HepG2 (cell line): Measurements from ENCODE around the gene MAP3K20. TPM values are rescaled to one million over a fixed set of nuclear protein-coding genes. Genes with fewer than 3 reads are reported as not detected.

ENCODE experiments used
- ATAC-seq: fragments of 200-7000 bp; cut with Tn5 transposase; 3 replicates; pipeline ENCODE4 v1.9.1; 2020; ENCODE audit warnings: mild to moderate bottlenecking, moderate library complexity
- BruUV-seq: library from RNA; stranded (reverse); fragments of 400-500 nt; replicated peaks from 2 replicates; lab custom pipeline; 2021; lab: Mats Ljungman, UMichigan
- CTCF ChIA-PET: fragments of 300-600 bp; formaldehyde crosslinking; extraction: SDS; loops from one replicate; lab custom pipeline; 2021; ENCODE audit warnings: low total read pairs, inconsistent platforms, low intra/inter-chr PET ratio; lab: Yijun Ruan, JAX
- POLR2A ChIA-PET: fragments of 350-600 bp; sonication (Branson Sonifier 250); formaldehyde crosslinking; loops from one replicate; lab custom pipeline; 2020; ENCODE audit warnings: antibody characterized with exemption, inconsistent platforms; lab: Yijun Ruan, JAX
- DNase-seq: peaks from one replicate; pipeline ENCODE4 v3.0.0-alpha.2; 2015; ENCODE audit warnings: low spot score
- FAIRE-seq: peaks from 3 replicates; lab custom pipeline; 2011; peaks lifted over from hg19 to GRCh38; lab: Jason Lieb, UNC
- H2AFZ ChIP-seq: one replicate; pipeline ENCODE4 v1.6.1; 2011; ENCODE audit warnings: low read length, inconsistent platforms
- H3K27ac ChIP-seq: fragments of 300-600 bp; 3 replicates; pipeline ENCODE4 v1.8.0; 2011; ENCODE audit warnings: mixed run types, mild to moderate bottlenecking, mixed read lengths, low read length, inconsistent platforms; ENCODE audit not compliant: insufficient read depth; ENCODE audit errors: extremely low read length
- H3K27me3 ChIP-seq, 2 experiments: fragments of 200-600 bp in 1 of 2; 2 replicates in 1 of 2; 3 replicates in 1 of 2; pipeline versions ENCODE4 v1.6.0 to v1.8.0; 2011; ENCODE audit warnings: low read length in 2 of 2, mild to moderate bottlenecking in 2 of 2, moderate library complexity in 2 of 2, inconsistent platforms in 1 of 2; ENCODE audit not compliant: insufficient read depth in 2 of 2, control insufficient read depth in 1 of 2
- H3K36me3 ChIP-seq, 2 experiments: fragments of 200-600 bp in 1 of 2; replicated peaks in 1 of 2; 2 replicates in 1 of 2; 3 replicates in 1 of 2; pipeline versions ENCODE4 v1.5.1 to v1.8.0; 2011; ENCODE audit warnings: low read length in 2 of 2, inconsistent platforms in 1 of 2; ENCODE audit not compliant: insufficient read depth in 2 of 2, control insufficient read depth in 1 of 2
- H3K4me1 ChIP-seq: 2 replicates; pipeline ENCODE4 v1.5.1; 2012; ENCODE audit warnings: low read length, inconsistent platforms; ENCODE audit not compliant: insufficient read depth
- H3K4me2 ChIP-seq: 2 replicates; pipeline ENCODE4 v1.6.0; 2011; ENCODE audit warnings: low read depth, low read length, inconsistent platforms
- H3K4me3 ChIP-seq, 3 experiments: fragments of 200-600 bp in 1 of 3; sonication (generic), shearing (Covaris generic) in 1 of 3; replicated peaks in 1 of 3; 2 replicates each; pipeline ENCODE4 v1.5.1; 2011 to 2016; ENCODE audit warnings: low read length in 3 of 3, inconsistent platforms in 2 of 3, low read depth in 2 of 3, mild to moderate bottlenecking in 2 of 3, control low read depth in 1 of 3, mixed read lengths in 1 of 3; ENCODE audit not compliant: insufficient read depth in 1 of 3
- H3K79me2 ChIP-seq: one replicate; pipeline ENCODE4 v1.6.1; 2011; ENCODE audit warnings: low read length, inconsistent platforms; ENCODE audit not compliant: insufficient read depth
- H3K9ac ChIP-seq: 2 replicates; pipeline ENCODE4 v1.6.0; 2011; ENCODE audit warnings: mild to moderate bottlenecking, low read depth, low read length, inconsistent platforms; ENCODE audit not compliant: insufficient read depth
- H3K9me3 ChIP-seq: 2 replicates; pipeline ENCODE4 v1.5.1; 2012; ENCODE audit warnings: mild to moderate bottlenecking, low read length
- H4K20me1 ChIP-seq: 2 replicates; pipeline ENCODE4 v1.6.0; 2011; ENCODE audit warnings: inconsistent platforms, mild to moderate bottlenecking, low read length, moderate library complexity; ENCODE audit not compliant: insufficient read depth
- FOSL2 ChIP-seq: sonication (generic); formaldehyde crosslinking; IDR thresholded peaks from 2 replicates; pipeline ENCODE4 v1.4.0; 2020; ENCODE audit warnings: missing genetic modification reagents
- HDAC6 ChIP-seq: fragments of 200-600 bp; sonication (generic); IDR thresholded peaks from 2 replicates; pipeline ENCODE4 v1.7.0; 2017; ENCODE audit warnings: mild to moderate bottlenecking, antibody characterized with exemption, low read length, low read depth
- HNRNPL ChIP-seq: fragments of 200-400 bp; formaldehyde crosslinking; IDR thresholded peaks from 2 replicates; pipeline ENCODE4 v1.6.1; 2017; ENCODE audit warnings: mild to moderate bottlenecking, low read depth, low read length
- IKZF4 ChIP-seq: sonication (generic); formaldehyde crosslinking; IDR thresholded peaks from 2 replicates; pipeline ENCODE4 v1.5.1; 2020; ENCODE audit warnings: borderline replicate concordance, mild to moderate bottlenecking, low read depth, missing genetic modification reagents; ENCODE audit errors: not compliant biosample characterization
- NR2F6 ChIP-seq, 2 experiments: IDR thresholded peaks; 2 replicates each; pipeline ENCODE4 v1.6.1; 2016; ENCODE audit warnings: antibody characterized with exemption in 1 of 2, mild to moderate bottlenecking in 1 of 2
- POLR2A ChIP-seq, 2 experiments: IDR thresholded peaks; 2 replicates each; pipeline ENCODE4 v1.6.1; 2011; ENCODE audit warnings: low read depth in 2 of 2, low read length in 2 of 2, mild to moderate bottlenecking in 1 of 2, moderate library complexity in 1 of 2; ENCODE audit not compliant: insufficient read depth in 1 of 2
- SOX6 ChIP-seq, 2 experiments: fragments of 450-650 bp in 1 of 2; sonication (generic) in 1 of 2; formaldehyde crosslinking in 1 of 2; IDR thresholded peaks; 2 replicates each; pipeline versions ENCODE4 v1.4.0 to v1.6.1; 2017 to 2020; ENCODE audit warnings: antibody characterized with exemption in 1 of 2, mild to moderate bottlenecking in 1 of 2, missing genetic modification reagents in 1 of 2
- SRSF9 ChIP-seq: fragments of 200-400 bp; formaldehyde crosslinking; IDR thresholded peaks from 2 replicates; pipeline ENCODE4 v1.6.1; 2018; ENCODE audit warnings: borderline replicate concordance, mild to moderate bottlenecking, low read depth, low read length; ENCODE audit not compliant: insufficient read depth, poor library complexity, severe bottlenecking
- ZBTB7B ChIP-seq: sonication (generic); formaldehyde crosslinking; IDR thresholded peaks from 2 replicates; pipeline ENCODE4 v1.4.0; 2020; ENCODE audit warnings: missing genetic modification reagents
- ZNF205 ChIP-seq: IDR thresholded peaks from 2 replicates; pipeline ENCODE4 v1.6.1; 2018; ENCODE audit warnings: missing biosample characterization, missing genetic modification reagents
- ZNF251 ChIP-seq: sonication (generic); formaldehyde crosslinking; IDR thresholded peaks from 2 replicates; pipeline ENCODE4 v1.9.0; 2021; ENCODE audit warnings: mild to moderate bottlenecking, missing genetic modification reagents
- WGBS: methylation state at CpG from one replicate; pipeline ENCODE4 v1.1.6; 2017; ENCODE audit warnings: low lambda C conversion rate; 5-methylcytosine and 5-hydroxymethylcytosine counted together
- in situ Hi-C: cut with HindIII; loops from 2 replicates; pipeline ENCODE4 v1.10.0; 2017; ENCODE audit warnings: low pct_unique_long_range_greater_than_20kb; ENCODE audit not compliant: extremely low pct_ligation_motif_present
- intact Hi-C: fragments of 100-400 bp; cut with micrococcal nuclease; formaldehyde crosslinking; loops from one replicate; pipeline ENCODE4 v1.10.0; 2022; ENCODE audit not compliant: unreplicated experiment
- polyA plus RNA-seq, 8 experiments: library from polyadenylated mRNA; depleted of rRNA in 3 of 8; stranded (reverse) in 7 of 8; unstranded in 1 of 8; fragments of >200 nt; fragmentation: Illumina TruSeq in 4 of 8; extraction: Trizol in 4 of 8; gene quantifications; 2 replicates each; pipeline versions ENCODE4 v1.2.1 to v1.2.3, GENCODE V29; 2011 to 2016; ENCODE audit warnings: low read depth in 4 of 8, missing spikeins in 1 of 8, mixed read lengths in 1 of 8; ENCODE audit not compliant: insufficient read depth in 1 of 8
- total RNA-seq, 5 experiments: library from RNA; depleted of rRNA; stranded (reverse); fragments of >200 nt; fragmentation: Illumina TruSeq; extraction: Trizol; gene quantifications; 2 replicates each; pipeline ENCODE4 v1.2.3, GENCODE V29; 2016; ENCODE audit warnings: low read depth in 1 of 5

The MAP3K20 gene
- total and polyA plus RNA-seq, 2 of the 13 experiments (the other 11 are each of a cell fraction or from before 2014, with no cell fraction given): 5.2 to 13.5 TPM

- Histone ChIP-seq H4K20me1 (no peaks in the 10 kb centered on the region), H3K4me1 (no peaks in the 10 kb centered on the region), H3K4me2 (no peak overlapping the region), H3K4me3 (no peak overlapping the region), H2AFZ (no peak overlapping the region), H3K27ac (no peak overlapping the region), H3K79me2 (no peaks in the 10 kb centered on the region), H3K9ac (no peak overlapping the region), H3K36me3 (no peaks in the 10 kb centered on the region), H3K27me3 (peaks cover 2 to 17% of the 10 kb centered on the region in 2 experiments; a peak in 3 of 5 replicates), H3K9me3 (no peaks in the 10 kb centered on the region)
- no TSS peak for BruUV-seq
- no peak for ATAC-seq
- no peak for TF ChIP-seq SOX6 (IDR thresholded peaks at IDR 0.05)
- no peak for TF ChIP-seq SOX6 (CRISPR knock-in tag; IDR thresholded peaks at IDR 0.05)
- no peak for TF ChIP-seq FOSL2 (CRISPR knock-in tag)
- no peak for TF ChIP-seq HDAC6
- TF ChIP-seq IKZF4: no peak
- TF ChIP-seq ZNF251: no peak
- no peak for TF ChIP-seq ZBTB7B
- no peak for TF ChIP-seq ZNF205 (CRISPR knock-in tag)
- TF ChIP-seq NR2F6 (IDR thresholded peaks at IDR 0.05): no peak
- no peak for TF ChIP-seq NR2F6 (CRISPR knock-in tag; IDR thresholded peaks at IDR 0.05)
- TF ChIP-seq POLR2A (IDR thresholded peaks at IDR 0.05; ENCODE audit: insufficient read depth in 1 of 2, low read depth in 2 of 2, low read length in 2 of 2): no peak
- TF ChIP-seq SRSF9: no peak
- no peak for TF ChIP-seq HNRNPL
- POLR2A ChIA-PET: interaction anchor here (0.6 kb wide), 1 partner anchor 265 kb away, joined by 3 read pairs; no protein-coding TSS in a partner anchor
- in situ Hi-C loops (loop anchor here (5.0 kb wide), 1 partner anchor 186 kb away; no protein-coding TSS in a partner anchor), intact Hi-C loops (loop anchor here (2.0 to 5.0 kb wide), 2 partner anchors 50 to 241 kb away; no protein-coding TSS in a partner anchor)
- no peak for FAIRE-seq
- no peak for DNase-seq
- CTCF ChIA-PET: interaction anchor here (5.2 kb wide), 1 partner anchor 184 kb away, joined by 127 read pairs; no protein-coding TSS in a partner anchor
- 23% methylated on average over 1 of the region's 1 CpG for WGBS
Measured at GRCh38 chr2:173026479-173026878, 49.2 kb upstream of the MAP3K20 start.
